Lung (tissue), 12 donors: ENCODE data around the gene DDI1. TPM values are rescaled to one million over a fixed set of nuclear protein-coding genes. Genes with fewer than 3 reads are reported as not detected.

Source experiments
- ATAC-seq: fragments of 200-7000 bp; cut with Tn5 transposase; one replicate; pipeline ENCODE4 v1.9.1; 2020; ENCODE audit warnings: moderate number of reproducible peaks; ENCODE audit not compliant: insufficient read depth, low FRiP score
- DNase-seq, 3 donors: peaks; one replicate each; pipeline ENCODE4 v3.0.0-alpha.2; 2013 to 2017
- H3K27ac ChIP-seq, 2 donors: one replicate each; pipeline ENCODE4 v1.5.1; 2013; ENCODE audit warnings: mild to moderate bottlenecking in 2 of 2, moderate library complexity in 2 of 2, control low read depth in 1 of 2, inconsistent platforms in 1 of 2, low read depth in 1 of 2, low read length in 1 of 2
- H3K27me3 ChIP-seq, 3 donors: one replicate each; pipeline ENCODE4 v1.5.1; 2013; ENCODE audit warnings: low read length in 2 of 3; ENCODE audit not compliant: control insufficient read depth in 3 of 3, insufficient read depth in 3 of 3
- H3K36me3 ChIP-seq, 4 donors: one replicate each; pipeline ENCODE4 v1.5.1; 2013; ENCODE audit warnings: low read length in 4 of 4, mild to moderate bottlenecking in 1 of 4, moderate library complexity in 1 of 4; ENCODE audit not compliant: control insufficient read depth in 4 of 4, insufficient read depth in 4 of 4
- H3K4me1 ChIP-seq, 5 donors: one replicate each; pipeline ENCODE4 v1.5.1; 2013; ENCODE audit warnings: low read length in 5 of 5, mild to moderate bottlenecking in 2 of 5, moderate library complexity in 1 of 5; ENCODE audit not compliant: control insufficient read depth in 5 of 5, insufficient read depth in 5 of 5
- H3K4me3 ChIP-seq: one replicate; pipeline ENCODE4 v1.5.1; 2013; ENCODE audit warnings: mild to moderate bottlenecking, control low read depth, moderate library complexity
- H3K9ac ChIP-seq, 2 donors: one replicate each; pipeline ENCODE4 v1.5.1; 2013; ENCODE audit warnings: low read length in 2 of 2, control low read depth in 1 of 2; ENCODE audit not compliant: insufficient read depth in 1 of 2
- H3K9me3 ChIP-seq, 4 donors: one replicate each; pipeline ENCODE4 v1.5.1; 2013; ENCODE audit warnings: low read length in 3 of 4, mild to moderate bottlenecking in 1 of 4, moderate library complexity in 1 of 4; ENCODE audit not compliant: control insufficient read depth in 4 of 4, insufficient read depth in 3 of 4
- CTCF ChIP-seq: IDR thresholded peaks from 2 replicates; pipeline ENCODE4 v1.5.1; 2012; ENCODE audit warnings: mild to moderate bottlenecking; ENCODE audit errors: control extremely low read depth, extremely low read depth
- WGBS, 2 donors: extraction: QIAGEN DNeasy Blood & Tissue Kit; methylation state at CpG; one replicate each; pipeline ENCODE4 v1.1.7; 2013; 5-methylcytosine and 5-hydroxymethylcytosine counted together
- polyA plus RNA-seq, 2 donors: library from polyadenylated mRNA; stranded (reverse); fragments of 200-250 nt; gene quantifications; one replicate each; pipeline ENCODE4 v1.2.1, GENCODE V29; 2013
- total RNA-seq, 2 donors: library from RNA; depleted of rRNA in 1 of 2; stranded (reverse); fragments of >200 nt in 1 of 2; gene quantifications; one replicate each; pipeline ENCODE4 v1.2.1, GENCODE V29; 2014 to 2021
- donor health status: control.
- donor health status: control.
- donor health status: Bipolar disorder and iron deficiency.
- donor health status: healthy.
- donor health status: DM: yes; HTN: yes; CAD: no.

DDI1 gene
- total and polyA plus RNA-seq, 4 donors = not detected

DNA sequence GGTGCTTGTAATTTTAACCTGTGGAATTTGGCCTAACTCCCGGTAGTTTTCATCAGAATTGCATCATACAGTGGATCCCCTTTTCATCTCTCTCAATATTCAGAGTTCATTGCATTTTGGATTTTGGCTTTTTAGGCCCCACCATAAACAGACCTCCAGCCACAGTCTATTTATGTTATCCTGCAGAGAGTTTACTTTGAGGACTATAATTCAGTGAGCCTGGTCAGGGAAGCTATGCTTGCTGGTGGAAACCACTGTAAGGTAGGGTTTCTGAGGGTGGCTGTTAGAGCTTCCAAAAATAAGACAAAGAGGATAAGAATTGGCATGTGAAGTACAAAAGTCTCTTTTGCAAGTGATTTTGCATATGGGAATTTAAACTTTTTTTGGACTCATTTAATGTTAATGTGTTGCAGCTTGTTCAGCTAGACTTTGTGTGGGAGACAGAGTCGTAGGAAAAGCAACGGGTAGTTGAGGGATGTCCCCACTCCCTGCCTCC lies 34.8 kb upstream of the DDI1 start:
- Histone ChIP-seq H3K27me3 (no peaks in the 10 kb centered on the region), H3K36me3 (no peaks in the 10 kb centered on the region), H3K27ac (no peak overlapping the region), H3K4me1 (no peaks in the 10 kb centered on the region), H3K4me3 (no peak overlapping the region), H3K9ac (no peak overlapping the region), H3K9me3 (no peaks in the 10 kb centered on the region)
- ATAC-seq = no peak
- 83 to 85% methylated on average over 3 of the region's 3 CpGs for WGBS, 2 donors
- DNase-seq = no peak
- TF ChIP-seq CTCF = no peak

GRCh38 chr11:104003491-104003890 lies 32.9 kb upstream of the DDI1 start:
- Histone ChIP-seq H3K36me3 (no peaks in the 10 kb centered on the region), H3K27me3 (no peaks in the 10 kb centered on the region), H3K4me1 (no peaks in the 10 kb centered on the region), H3K9me3 (no peaks in the 10 kb centered on the region), H3K27ac (no peak overlapping the region), H3K4me3 (no peak overlapping the region), H3K9ac (no peak overlapping the region)
- ATAC-seq (no peak), DNase-seq (no peak)
- no peak for TF ChIP-seq CTCF

- WGBS, 2 donors = 24 to 39% methylated on average over 2 of the region's 2 CpGs
- Histone ChIP-seq H3K4me3 (no peak overlapping the region), H3K4me1 (peaks cover 0 to 7% (median 0%) of the 10 kb centered on the region in 5 donors), H3K9me3 (no peaks in the 10 kb centered on the region), H3K9ac (no peak overlapping the region), H3K27me3 (no peaks in the 10 kb centered on the region), H3K36me3 (no peaks in the 10 kb centered on the region), H3K27ac (no peak overlapping the region)
- DNase-seq (peak in 1 of 3 donors; percentile 55), ATAC-seq (peak; percentile 55)
- TF ChIP-seq CTCF = no peak
These were observed 31.1 kb upstream of the DDI1 start for GRCh38 chr11:104005234-104005855.

DNA sequence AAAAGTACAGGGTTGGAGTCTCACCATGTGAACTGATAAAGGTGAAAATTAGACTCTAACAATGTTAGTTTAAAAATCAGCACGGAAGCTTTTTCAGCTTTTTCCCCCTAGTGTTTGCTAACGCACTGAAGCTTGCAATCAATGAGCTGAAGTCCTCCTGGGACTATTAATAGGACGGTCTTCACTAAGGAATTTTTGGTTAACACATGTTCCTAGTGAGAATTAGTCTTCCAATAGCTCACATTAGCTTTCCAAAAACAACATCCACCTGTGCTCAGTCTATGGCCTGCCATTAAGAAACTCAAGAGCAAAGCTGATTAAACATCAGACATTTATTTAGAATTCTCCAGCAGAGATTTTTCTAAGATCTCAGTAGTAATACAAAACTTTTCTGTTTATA lies 26.7 kb upstream of the DDI1 start:
- Histone ChIP-seq H3K4me3 (no peak overlapping the region), H3K27me3 (no peaks in the 10 kb centered on the region), H3K9me3 (no peaks in the 10 kb centered on the region), H3K27ac (no peak overlapping the region), H3K4me1 (peaks cover 0 to 7% (median 0%) of the 10 kb centered on the region in 5 donors), H3K9ac (no peak overlapping the region), H3K36me3 (no peaks in the 10 kb centered on the region)
- ATAC-seq = no peak
- no peak for DNase-seq
- TF ChIP-seq CTCF = no peak
- 57 to 73% methylated on average over 3 of the region's 3 CpGs for WGBS, 2 donors
